Measurements from ENCODE around the gene LYAR.

DNA sequence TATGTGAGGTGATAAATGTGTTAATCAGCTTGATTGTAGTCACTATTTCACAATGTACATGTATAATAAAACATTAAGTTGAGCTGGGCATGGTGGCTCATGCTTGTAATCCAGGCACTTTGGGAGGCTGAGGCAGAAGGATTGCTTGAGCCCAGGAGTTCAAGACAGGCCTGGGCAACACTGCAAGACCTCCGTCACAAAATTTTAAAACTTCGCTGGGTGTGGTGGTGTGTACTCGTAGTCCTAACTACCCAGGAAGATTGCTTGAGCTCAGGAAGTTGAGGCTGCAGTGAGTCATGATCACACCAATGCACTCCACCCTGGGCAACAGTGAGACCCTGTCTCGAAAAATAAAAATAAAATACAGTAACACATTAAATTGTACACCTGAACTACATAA, 20.1 kb downstream of the LYAR start:
- no peak for TF ChIP-seq POLR2A (IDR thresholded peaks at IDR 0.05)
- TF ChIP-seq, protein P1, sequence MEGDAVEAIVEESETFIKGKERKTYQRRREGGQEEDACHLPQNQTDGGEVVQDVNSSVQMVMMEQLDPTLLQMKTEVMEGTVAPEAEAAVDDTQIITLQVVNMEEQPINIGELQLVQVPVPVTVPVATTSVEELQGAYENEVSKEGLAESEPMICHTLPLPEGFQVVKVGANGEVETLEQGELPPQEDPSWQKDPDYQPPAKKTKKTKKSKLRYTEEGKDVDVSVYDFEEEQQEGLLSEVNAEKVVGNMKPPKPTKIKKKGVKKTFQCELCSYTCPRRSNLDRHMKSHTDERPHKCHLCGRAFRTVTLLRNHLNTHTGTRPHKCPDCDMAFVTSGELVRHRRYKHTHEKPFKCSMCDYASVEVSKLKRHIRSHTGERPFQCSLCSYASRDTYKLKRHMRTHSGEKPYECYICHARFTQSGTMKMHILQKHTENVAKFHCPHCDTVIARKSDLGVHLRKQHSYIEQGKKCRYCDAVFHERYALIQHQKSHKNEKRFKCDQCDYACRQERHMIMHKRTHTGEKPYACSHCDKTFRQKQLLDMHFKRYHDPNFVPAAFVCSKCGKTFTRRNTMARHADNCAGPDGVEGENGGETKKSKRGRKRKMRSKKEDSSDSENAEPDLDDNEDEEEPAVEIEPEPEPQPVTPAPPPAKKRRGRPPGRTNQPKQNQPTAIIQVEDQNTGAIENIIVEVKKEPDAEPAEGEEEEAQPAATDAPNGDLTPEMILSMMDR (IDR thresholded peaks at IDR 0.05), result no peak

Measured in tibial nerve (tissue), 3 donors.